ENCODE measurements around the gene STAG3. TPM values are rescaled to one million over a fixed set of nuclear protein-coding genes. Genes with fewer than 3 reads are reported as not detected.

STAG3 gene
- total RNA-seq, 2 experiments from 2014 or later, result 24.7 to 28.3 TPM

DNA sequence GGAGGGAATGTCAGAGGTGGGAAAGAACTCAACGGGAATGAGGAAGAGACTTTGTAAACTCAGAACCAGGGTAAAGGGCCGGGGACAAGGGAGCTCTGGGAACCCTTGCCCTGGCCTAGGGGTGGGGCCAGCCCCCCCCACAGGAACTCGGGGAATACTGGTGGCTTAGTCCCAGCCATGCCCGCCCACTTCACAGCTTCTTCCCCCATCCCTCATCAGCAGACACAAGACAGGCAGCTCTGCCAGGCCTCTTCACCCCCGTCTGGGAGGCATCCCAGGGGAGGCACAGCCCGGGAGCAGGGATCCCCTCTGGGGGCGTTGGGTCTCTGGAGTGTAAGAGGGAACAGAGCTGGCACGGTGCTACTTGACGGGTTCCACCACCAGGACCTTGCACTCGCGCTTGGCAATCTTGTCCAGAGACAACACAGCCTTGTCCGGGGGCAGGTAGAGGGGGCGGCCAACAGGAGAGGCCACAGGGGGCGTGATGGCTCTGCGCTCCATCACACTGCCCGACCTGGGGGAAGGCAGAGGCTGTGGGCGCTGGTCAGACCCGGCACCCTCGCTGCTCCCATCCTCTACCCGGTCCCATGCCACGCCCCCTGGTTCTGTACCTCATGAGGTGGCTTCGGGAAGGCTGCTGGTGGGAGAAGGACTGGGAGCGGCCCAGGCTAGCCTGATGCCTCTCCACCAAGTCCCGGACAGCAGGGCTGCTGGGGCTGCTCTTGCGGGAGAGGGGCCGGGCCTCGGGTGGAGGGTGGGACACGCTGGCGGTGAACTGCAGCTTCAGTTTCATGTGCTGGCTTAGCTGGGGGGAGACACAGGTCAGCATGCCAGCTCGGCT, 22.8 kb upstream of the STAG3 start:
- intact Hi-C loops (cut with DNase I, micrococcal nuclease), result loop anchor here in 1 of 2 experiments (5.0 kb wide), 1 partner anchor 537 kb away; the partner anchor contains the start of gene GIGYF1
- H3K36me3 Mint-ChIP-seq (ENCODE audit: low read depth), result peaks cover 42% of the 10 kb centered on the region
- H3K27ac Mint-ChIP-seq, result no peak overlapping the region
- peaks cover 57% of the 10 kb centered on the region for H3K4me1 Mint-ChIP-seq
- H3K9me3 Mint-ChIP-seq (ENCODE audit: low read depth), result no peaks in the 10 kb centered on the region
- POLR2A ChIA-PET, result interaction anchor here (0.5 kb wide), 1 partner anchor 54 kb away, joined by 3 read pairs; the partner anchor contains the start of gene MCM7
- H3K4me3 Mint-ChIP-seq, result no peak overlapping the region
- H3K27me3 Mint-ChIP-seq, result no peaks in the 10 kb centered on the region
- ATAC-seq, result no peak
- CTCF ChIA-PET, result interaction anchor here (1.1 kb wide), 1 partner anchor 65 kb away, joined by 6 read pairs; no protein-coding TSS in a partner anchor
- DNase-seq, result no peak

DNA sequence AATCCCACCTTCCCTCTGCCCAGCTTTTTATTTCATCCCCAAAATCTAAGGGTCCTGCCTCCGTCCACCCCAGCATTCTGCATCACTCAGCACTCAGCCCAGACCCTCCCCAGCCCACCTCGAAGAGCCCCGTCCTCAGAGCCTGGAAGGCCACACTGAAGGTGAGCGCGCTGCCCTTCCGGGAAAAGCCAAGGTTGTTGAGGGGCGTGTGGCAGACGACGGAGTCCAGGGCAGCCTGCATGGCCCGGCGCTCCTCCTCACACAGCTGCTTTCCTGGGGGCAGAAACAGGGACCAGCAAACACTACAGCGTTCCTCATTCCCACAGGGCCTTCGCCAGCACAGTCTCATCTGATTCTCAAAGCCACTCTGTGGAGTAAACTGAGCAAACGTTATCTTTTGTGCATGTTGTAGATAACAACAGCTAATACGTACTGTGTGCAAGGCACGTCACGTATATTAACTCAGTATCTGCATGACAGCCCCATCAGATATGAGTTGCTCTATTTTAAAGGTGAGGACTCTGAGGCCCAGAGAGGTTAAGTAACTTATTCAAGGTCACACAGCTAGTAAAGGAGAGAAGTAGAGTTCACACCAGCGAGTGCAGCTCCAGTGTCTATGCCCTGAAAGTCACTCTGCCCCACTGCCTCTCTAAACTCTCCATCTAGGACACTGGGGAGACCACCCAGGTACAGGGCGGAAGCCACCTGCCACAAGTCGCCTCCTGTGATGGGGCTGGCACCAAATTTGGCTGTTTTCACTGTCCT, 22.0 kb upstream of the STAG3 start:
- H3K4me1 Mint-ChIP-seq, result peaks cover 49% of the 10 kb centered on the region
- DNase-seq (no peak), ATAC-seq (no peak)
- H3K36me3 Mint-ChIP-seq (ENCODE audit: low read depth), result peaks cover 35% of the 10 kb centered on the region
- H3K27ac Mint-ChIP-seq, result peak overlapping the region; percentile 43
- H3K9me3 Mint-ChIP-seq (ENCODE audit: low read depth), result no peaks in the 10 kb centered on the region
- ChIA-PET POLR2A (no interaction called here), CTCF (interaction anchor here (0.7 to 1.4 kb wide), 2 partner anchors 191 to 285 kb away, joined by 3 to 5 read pairs; no protein-coding TSS in a partner anchor)
- H3K27me3 Mint-ChIP-seq, result no peaks in the 10 kb centered on the region
- intact Hi-C loops (cut with DNase I, micrococcal nuclease), result loop anchor here in 1 of 2 experiments (5.0 kb wide), 1 partner anchor 537 kb away; the partner anchor contains the start of gene GIGYF1
- H3K4me3 Mint-ChIP-seq, result no peak overlapping the region

DNA sequence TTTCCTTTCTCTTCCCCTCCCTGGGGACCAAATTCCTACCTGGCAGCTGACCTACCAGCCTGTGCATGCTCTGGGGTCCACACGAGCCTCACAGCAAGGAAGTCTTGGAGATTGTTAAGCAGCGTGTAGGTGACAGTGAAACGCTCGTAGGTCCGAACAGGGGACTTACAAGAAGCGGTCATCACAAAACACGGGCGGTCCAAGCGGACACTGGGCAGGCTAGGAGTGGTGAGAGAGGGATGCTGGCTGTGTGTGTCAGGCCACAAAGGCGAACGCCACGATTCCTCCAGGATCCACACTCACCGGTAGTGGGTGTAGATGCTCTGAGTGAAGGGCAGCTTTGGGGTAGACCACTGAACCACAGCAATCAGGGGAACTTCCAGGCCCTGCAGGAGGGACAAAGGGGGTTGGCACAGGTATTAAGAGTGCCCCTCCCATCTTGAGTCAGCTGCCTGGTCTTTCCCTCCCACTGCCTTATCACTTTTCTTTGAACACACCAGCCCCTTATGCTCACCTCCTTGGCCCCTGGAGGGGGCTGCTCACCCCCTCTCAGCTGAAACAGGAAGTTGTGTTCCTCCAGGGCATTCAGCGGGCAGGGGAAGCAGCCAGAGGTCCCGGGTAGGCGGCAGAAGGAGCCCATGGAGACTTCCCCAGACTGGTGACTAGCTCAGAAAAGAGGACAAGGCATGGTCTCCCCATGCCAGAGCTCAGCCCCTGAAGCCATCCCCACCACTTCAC, 21.2 kb upstream of the STAG3 start:
- H3K27me3 Mint-ChIP-seq, result no peaks in the 10 kb centered on the region
- H3K4me1 Mint-ChIP-seq, result peaks cover 48% of the 10 kb centered on the region
- ChIA-PET CTCF (interaction anchor here (0.7 to 1.6 kb wide), 5 partner anchors 24 to 284 kb away, joined by 3 to 5 read pairs (median 4); no protein-coding TSS in a partner anchor), POLR2A (interaction anchor here (0.5 to 1.2 kb wide), 2 partner anchors 107 to 274 kb away, joined by 3 to 4 read pairs; partner anchors contain the start of gene ZSCAN21)
- H3K27ac Mint-ChIP-seq, result peak overlapping the region; percentile 72
- ATAC-seq (peak; percentile 20), DNase-seq (peak; percentile 26)
- H3K36me3 Mint-ChIP-seq (ENCODE audit: low read depth), result peaks cover 31% of the 10 kb centered on the region
- intact Hi-C loops (cut with DNase I, micrococcal nuclease), result loop anchor here in 1 of 2 experiments (5.0 kb wide), 1 partner anchor 536 kb away; the partner anchor contains the start of gene GIGYF1
- peak overlapping the region; percentile 76 for H3K4me3 Mint-ChIP-seq
- H3K9me3 Mint-ChIP-seq (ENCODE audit: low read depth), result no peaks in the 10 kb centered on the region

DNA sequence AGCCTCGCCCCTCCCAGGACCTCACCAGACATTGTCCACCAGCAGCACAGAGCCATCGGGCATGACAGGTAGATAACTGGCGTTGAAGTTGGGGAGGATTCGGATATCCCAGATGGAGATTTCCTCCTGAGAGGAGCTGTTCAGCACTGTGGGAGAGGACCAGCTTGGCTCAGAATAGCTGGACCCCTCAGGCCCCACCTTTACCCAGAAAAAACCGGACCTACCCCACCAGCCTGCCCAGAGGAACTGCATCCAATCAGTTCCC, 20.7 kb upstream of the STAG3 start:
- intact Hi-C loops (cut with DNase I, micrococcal nuclease), result loop anchor here in 1 of 2 experiments (5.0 kb wide), 1 partner anchor 535 kb away; the partner anchor contains the start of gene GIGYF1

DNA sequence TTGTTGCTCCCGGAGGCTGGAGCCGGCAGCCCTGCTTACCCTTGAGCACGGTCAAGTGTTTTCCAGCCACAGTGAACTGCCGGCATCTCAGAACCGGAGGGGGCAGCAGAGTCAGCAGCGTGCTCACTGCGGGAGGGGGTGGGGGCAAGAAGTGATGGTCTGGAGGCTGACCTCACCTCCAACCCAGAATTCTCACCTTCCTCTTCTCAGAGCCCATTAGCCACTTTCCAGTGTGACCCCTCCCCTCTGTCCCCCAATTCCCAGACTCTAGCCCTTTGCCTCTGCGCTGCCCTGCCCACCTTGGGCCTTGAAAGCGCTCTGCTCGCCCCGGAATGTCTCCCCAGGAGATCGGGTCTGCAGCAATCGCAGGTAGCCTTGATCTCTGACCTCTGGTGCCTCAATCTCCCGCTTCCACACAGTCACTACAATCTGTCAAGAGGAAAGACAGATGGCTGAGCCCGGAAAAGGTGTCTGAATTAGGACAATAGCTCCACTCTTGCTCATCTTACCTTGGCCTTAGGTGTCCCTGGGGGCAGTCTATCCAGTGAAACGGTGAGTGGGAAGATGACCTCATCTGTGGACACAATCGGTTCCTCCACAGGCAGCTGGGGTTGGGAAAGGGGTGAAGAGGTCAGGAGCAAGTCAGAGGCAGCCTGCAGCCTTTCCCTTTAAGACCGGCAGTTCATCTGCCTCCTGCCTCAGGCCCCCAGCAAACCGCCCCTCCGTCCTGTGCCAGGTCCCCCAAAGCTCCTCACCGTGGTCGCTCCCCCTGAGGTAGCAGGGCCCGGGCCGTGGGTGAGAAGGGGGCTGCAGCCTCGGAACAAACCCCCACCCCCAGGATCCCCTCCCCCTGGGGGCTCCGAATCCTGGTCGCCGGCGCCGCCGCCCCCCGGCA, 20.1 kb upstream of the STAG3 start:
- peaks cover 44% of the 10 kb centered on the region for H3K4me1 Mint-ChIP-seq

More for the DNA sequence above, 20.7 kb upstream of the STAG3 start:
- H3K36me3 Mint-ChIP-seq (ENCODE audit: low read depth), result peaks cover 27% of the 10 kb centered on the region
- ChIA-PET POLR2A (interaction anchor here (1.2 kb wide), 1 partner anchor 274 kb away, joined by 4 read pairs; no protein-coding TSS in a partner anchor), CTCF (interaction anchor here (0.7 to 1.6 kb wide), 5 partner anchors 10 to 190 kb away, joined by 3 to 5 read pairs (median 4); no protein-coding TSS in a partner anchor)
- H3K27ac Mint-ChIP-seq, result peak overlapping the region; percentile 72
- no peaks in the 10 kb centered on the region for H3K9me3 Mint-ChIP-seq (ENCODE audit: low read depth)
- DNase-seq (no peak), ATAC-seq (no peak)
- peak overlapping the region; percentile 76 for H3K4me3 Mint-ChIP-seq
- peaks cover 48% of the 10 kb centered on the region for H3K4me1 Mint-ChIP-seq
- no peaks in the 10 kb centered on the region for H3K27me3 Mint-ChIP-seq

DNA sequence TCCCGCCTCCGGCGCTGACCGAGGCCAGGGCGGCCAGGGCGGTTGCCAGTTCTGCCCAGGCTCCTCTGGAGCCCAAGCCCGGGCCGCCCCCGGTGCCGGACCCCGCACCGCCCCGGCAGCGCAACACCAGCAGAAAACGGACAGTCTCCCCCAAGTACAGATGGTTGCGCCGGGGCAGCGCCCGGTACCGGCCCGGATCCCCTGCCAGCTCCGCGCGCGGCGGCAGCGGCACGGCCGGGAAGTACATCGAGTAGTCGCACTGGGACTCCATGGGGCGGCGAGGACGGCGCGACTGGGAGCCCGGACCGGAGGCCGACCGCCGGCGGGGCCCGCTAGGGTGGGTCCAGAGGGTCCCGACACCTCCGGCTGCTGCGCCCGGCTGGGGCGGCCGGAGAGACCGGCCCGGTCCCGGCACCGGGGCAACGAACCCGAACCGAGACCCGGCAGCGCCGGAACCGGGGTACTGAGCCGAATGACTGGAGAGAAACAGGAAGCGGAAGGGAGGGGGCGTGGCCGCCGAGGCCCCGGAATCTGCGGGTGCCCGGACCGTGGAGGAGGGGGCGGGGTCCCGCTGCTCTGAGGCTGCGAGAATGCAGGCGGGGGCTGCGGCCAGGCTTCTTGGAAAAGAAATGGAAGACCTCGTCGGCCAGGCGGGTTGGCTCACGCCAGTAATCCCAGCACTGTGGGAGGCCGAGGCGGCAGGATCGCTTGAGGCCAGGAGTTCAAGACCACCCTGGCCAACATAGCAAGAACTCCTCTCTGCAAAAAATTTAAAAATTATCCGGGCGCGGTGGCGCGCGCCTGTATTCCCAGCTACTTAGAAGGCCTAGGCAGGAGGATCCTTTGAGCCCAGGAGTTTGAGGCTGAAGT, 19.3 kb upstream of the STAG3 start, which contains the start of gene TRAPPC14:
Gene TRAPPC14, minus strand, starts transcription at position 495 of the 870 bp plus-strand sequence. Its CDS starts 224 bp downstream, at position 271.
- Mint-ChIP-seq H3K9me3 (ENCODE audit: low read depth) (no peaks in the 10 kb centered on the region), H3K4me1 (peaks cover 51% of the 10 kb centered on the region), H3K27ac (peak within 1 kb of the TSS; percentile 84), H3K36me3 (ENCODE audit: low read depth) (peaks cover 15% of the 10 kb centered on the region), H3K4me3 (peak within 1 kb of the TSS; percentile 76), H3K27me3 (no peaks in the 10 kb centered on the region)
- POLR2A ChIA-PET, result interaction anchor here (0.9 kb wide), 1 partner anchor 10 kb away, joined by 9 read pairs; the partner anchor contains the start of gene LAMTOR4
- intact Hi-C loops (cut with DNase I, micrococcal nuclease), result loop anchor here (1.0 to 5.0 kb wide), 5 partner anchors 10 to 534 kb away; partner anchors contain the start of genes GPC2 (in 2 of the 2), LAMTOR4 (in 2 of the 2), STAG3 (in 2 of the 2) and GAL3ST4 (in 1 of the 2)
- CTCF ChIA-PET, result interaction anchor here (0.5 to 1.6 kb wide), 5 partner anchors 11 to 464 kb away, joined by 3 to 4 read pairs (median 3); no protein-coding TSS in a partner anchor
- DNase-seq (peak; percentile 96), ATAC-seq (peak; percentile 82)

More for the DNA sequence above, 20.1 kb upstream of the STAG3 start:
- CTCF ChIA-PET, result interaction anchor here (0.5 to 1.6 kb wide), 7 partner anchors 10 to 464 kb away, joined by 3 to 4 read pairs (median 3); no protein-coding TSS in a partner anchor
- ATAC-seq (no peak), DNase-seq (peak; percentile 34)
- H3K27me3 Mint-ChIP-seq, result no peaks in the 10 kb centered on the region
- peak overlapping the region; percentile 83 for H3K27ac Mint-ChIP-seq
- intact Hi-C loops (cut with DNase I, micrococcal nuclease), result loop anchor here (1.0 to 5.0 kb wide), 5 partner anchors 9 to 535 kb away; partner anchors contain the start of genes GPC2 (in 2 of the 2), LAMTOR4 (in 2 of the 2), STAG3 (in 2 of the 2) and GAL3ST4 (in 1 of the 2)
- H3K4me3 Mint-ChIP-seq, result peak overlapping the region; percentile 76
- no peaks in the 10 kb centered on the region for H3K9me3 Mint-ChIP-seq (ENCODE audit: low read depth)
- POLR2A ChIA-PET, result interaction anchor here (1.2 kb wide), 1 partner anchor 273 kb away, joined by 4 read pairs; no protein-coding TSS in a partner anchor
- H3K36me3 Mint-ChIP-seq (ENCODE audit: low read depth), result peaks cover 21% of the 10 kb centered on the region

DNA sequence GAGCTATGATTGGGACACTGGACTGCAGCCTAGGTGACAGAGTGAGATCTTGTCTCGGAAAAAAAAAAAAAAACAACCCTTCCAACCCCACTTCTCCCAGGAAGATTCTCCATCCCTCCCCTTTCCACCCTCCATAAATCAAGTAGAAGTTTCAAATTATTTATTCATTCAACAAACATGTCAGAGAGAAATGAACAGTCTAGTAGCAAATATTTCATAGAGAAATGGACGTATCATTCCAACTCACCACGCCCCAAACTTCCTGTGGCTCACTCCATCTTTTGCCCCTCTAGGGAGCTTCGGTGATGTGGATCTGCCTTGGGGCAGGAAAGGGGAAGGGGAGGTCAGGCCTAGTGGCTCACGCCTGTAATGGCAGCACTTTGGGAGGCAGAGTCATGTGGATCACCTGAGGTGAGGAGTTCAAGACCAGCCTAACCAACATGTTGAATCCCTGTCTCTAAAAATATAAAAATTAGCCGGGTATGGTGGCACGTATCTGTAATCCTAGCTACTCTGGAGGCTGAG, 18.6 kb upstream of the STAG3 start:
- intact Hi-C loops (cut with DNase I, micrococcal nuclease), result loop anchor here (2.0 to 5.0 kb wide), 2 partner anchors 18 to 533 kb away; partner anchors contain the start of genes GIGYF1 (in 1 of the 2), GPC2 (in 1 of the 2) and STAG3 (in 1 of the 2)

DNA sequence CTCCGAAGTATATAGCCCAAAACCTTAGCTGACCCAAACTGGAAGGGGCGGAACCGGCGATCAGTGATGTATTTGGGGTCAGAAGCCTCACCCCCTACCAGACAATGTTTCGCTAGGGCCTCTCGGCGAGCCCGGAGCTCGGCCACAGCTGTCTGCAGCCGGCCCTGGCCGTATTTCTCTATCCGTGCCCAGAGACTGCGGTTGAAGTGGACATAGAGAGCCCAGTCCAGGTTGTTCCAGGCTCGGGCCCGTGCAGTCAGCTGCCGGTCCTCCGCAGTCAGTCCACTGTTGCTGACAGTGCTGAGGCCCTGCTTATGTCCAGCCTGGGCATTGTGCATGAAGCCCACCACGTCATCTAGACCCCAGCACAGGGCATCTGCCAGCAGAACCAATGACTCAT, 17.7 kb upstream of the STAG3 start:
- Mint-ChIP-seq H3K36me3 (ENCODE audit: low read depth) (peaks cover 12% of the 10 kb centered on the region), H3K9me3 (ENCODE audit: low read depth) (no peaks in the 10 kb centered on the region), H3K27ac (no peak overlapping the region), H3K4me1 (peaks cover 54% of the 10 kb centered on the region), H3K4me3 (no peak overlapping the region), H3K27me3 (no peaks in the 10 kb centered on the region)
- intact Hi-C loops (cut with DNase I, micrococcal nuclease), result no loop called here
- CTCF ChIA-PET, result interaction anchor here (0.8 to 1.3 kb wide), 3 partner anchors 22 to 57 kb away, joined by 3 to 4 read pairs (median 3); no protein-coding TSS in a partner anchor
- POLR2A ChIA-PET, result no interaction called here
- no peak for DNase-seq
- ATAC-seq, result no peak

More for the DNA sequence above, 18.6 kb upstream of the STAG3 start:
- no peaks in the 10 kb centered on the region for H3K9me3 Mint-ChIP-seq (ENCODE audit: low read depth)
- peak overlapping the region; percentile 76 for H3K4me3 Mint-ChIP-seq
- DNase-seq, result peak; percentile 41
- no peaks in the 10 kb centered on the region for H3K27me3 Mint-ChIP-seq
- ChIA-PET CTCF (interaction anchor here (0.8 to 1.3 kb wide), 2 partner anchors 21 to 58 kb away, joined by 3 read pairs; no protein-coding TSS in a partner anchor), POLR2A (interaction anchor here (0.9 kb wide), 1 partner anchor 10 kb away, joined by 9 read pairs; the partner anchor contains the start of gene LAMTOR4)
- peaks cover 52% of the 10 kb centered on the region for H3K4me1 Mint-ChIP-seq
- H3K27ac Mint-ChIP-seq, result peak overlapping the region; percentile 84
- ATAC-seq, result no peak
- H3K36me3 Mint-ChIP-seq (ENCODE audit: low read depth), result peaks cover 12% of the 10 kb centered on the region
